Activated T-cell treated with anti-CD3 and anti-CD28 coated beads for 48 hours (primary cell): Measurements from ENCODE around the gene TMEM139.
A peak's percentile ranks its signal among the peaks of the same experiment; 100 is the strongest.

Source experiments
- DNase-seq: peaks from one replicate; pipeline ENCODE4 v3.0.0-alpha.2; 2020; ENCODE audit warnings: low read depth

Gene TMEM139

DNA sequence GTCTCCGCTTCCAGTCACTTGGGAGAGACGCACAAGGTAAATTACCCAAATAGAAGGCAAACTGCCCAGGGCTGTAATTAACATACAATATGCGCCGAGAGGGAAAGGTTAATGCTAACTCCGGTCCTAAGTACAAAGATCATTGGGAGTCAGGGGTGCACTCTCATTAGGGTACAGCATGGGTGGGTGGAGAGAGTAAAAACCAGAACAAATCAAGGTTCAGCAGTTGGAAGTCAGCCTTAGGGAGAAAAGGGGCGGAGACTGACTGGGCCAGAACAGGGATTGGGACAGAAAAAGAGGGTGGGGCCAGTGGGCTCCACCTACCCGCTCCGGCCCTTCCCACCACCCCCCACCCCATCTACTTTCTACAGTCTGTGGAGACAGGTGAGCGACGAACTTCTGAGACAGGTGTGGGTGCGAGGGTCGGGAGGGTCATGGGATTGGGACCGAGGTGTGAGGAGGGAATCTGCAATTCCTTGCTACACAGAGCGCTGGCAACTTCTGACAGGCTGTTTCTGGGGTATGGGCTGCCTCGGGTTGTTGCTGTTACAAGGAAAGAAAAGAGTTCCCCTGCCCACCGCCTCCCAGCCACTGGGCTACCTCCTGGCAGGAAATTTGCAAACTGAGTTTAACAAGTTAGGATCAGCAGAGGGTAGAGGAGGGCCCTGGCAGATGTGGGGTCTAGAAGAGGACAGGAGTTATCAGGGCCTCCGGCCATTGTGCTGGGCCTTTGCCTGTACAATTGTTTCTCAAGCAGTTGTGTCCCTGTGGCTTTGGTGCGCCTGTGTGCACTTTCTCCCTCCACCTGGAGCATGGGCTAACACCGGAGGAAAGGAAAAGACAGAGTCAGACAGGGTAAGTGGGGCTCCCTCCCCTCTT lies at the start of gene TMEM139:
TSS of gene TMEM139 (plus strand) at position 368 of the 879 bp plus-strand sequence. CDS start 1,000 bp downstream, outside the sequence.
- no peak for DNase-seq

DNA sequence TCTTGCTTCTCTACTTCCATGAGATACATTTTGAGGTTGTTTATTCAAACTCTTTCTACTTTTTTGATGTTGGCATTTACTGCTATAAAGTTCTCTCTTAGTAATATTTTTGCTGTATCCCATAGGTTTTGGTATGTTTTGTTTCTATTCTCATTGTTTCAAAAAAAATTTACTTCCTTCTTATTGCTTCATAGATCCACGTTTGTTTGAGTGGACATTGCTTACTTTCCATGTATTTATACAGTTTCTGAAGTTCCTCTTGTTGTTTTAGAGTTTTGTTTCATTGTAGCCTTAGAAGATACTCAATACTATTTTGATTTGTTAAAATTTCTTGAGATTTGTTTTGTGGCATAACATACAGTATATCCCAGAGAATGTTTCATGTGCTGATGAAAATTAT lies 49.2 kb upstream of the TMEM139 start:
- no peak for DNase-seq

DNA sequence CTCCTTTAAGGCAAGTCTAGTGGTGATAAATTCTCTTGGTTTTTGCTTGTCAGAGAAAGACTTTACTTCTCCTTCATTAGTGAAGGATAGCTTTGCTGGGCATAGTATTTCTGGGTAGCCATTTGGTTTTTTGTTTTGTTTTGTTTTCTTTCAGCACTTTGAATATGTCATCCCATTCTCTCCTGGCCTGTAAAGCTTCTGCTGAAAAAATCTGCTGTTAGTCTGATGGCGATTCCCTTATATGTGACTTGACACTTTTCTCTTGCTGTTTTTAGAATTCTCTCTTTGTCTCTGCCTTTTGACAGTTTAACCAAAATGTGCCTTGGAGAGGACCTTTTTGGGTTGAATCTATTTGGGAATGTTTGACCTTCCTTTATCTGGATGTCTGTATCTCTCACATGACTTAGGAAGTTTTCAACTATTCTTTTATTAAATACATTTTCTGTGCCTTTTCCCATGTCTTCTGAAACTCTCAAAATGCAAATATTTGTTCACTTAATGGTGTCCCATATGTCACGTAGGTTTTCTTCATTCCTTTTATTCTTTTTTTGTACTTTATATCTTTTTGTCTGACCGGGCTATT lies 48.3 kb upstream of the TMEM139 start:
- no peak for DNase-seq

DNA sequence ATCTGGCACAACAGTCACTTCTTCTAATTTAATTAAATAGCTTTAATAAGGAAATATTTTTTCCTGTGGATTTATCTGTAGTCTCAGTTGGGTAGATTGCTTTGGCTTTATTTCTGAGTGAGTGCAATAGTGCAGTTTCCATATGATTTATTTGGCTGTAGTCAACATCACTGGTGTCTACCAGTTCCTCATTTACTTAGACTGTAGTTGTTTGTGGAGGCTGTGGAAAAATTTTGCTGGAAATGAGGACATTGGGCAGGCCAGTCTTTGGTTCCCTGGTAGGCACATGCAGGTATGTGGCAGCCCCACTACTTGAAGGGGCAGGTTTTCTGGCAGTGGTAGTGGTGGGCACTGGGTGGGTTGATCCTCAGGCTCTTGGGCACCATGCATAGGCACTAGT lies 47.4 kb upstream of the TMEM139 start:
- DNase-seq: no peak

DNA sequence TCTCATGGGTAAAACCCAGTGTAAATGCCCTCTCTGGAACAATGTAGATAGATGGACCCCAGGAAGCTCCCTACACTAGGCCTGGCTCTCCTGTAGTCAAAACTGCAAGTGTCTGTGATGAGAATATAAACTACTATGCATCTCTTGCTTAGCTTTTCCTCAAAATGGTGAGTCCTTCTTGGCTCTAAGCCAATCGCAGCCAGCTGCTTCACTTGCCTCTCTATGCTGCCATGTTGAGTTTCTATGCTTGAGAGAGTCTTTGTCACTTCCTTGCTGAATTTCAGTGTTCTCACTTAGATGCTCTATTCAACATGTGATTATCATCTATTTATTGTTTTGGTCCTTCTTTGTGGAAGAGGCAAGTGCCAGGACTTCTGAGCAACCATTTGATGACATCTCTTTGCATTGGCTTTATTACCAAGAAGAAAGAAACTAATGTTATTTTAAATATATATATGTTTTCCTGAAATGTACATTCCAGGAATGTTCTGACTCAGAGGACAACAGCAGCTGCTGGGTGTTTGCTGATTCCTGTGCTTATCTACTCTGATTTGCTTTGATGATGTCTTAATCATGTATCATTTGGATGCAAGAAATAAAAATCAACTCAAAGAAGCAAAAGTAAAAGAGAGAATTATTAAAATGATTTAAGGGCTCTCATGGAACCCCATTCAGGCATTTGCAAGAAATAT lies 46.3 kb upstream of the TMEM139 start:
- no peak for DNase-seq

DNA sequence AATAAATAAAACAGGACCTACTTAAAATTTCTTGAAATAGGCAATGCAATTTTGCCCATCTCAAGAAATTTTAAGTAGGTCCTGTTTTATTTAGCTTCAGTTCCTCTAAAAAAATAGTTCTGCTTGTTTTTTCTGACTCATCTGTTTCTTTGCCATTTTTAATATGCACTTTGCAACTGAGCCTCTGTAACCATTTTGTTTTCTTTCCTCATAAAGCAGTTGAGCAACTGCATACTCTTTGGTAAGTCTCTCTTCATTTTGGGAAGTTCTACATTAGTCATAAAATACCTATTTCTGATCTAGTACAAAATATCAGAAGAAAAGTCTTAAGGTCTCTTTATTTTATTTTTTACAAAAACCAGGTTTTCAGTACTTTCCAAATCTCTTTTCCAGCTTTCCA lies 44.9 kb upstream of the TMEM139 start:
- no peak for DNase-seq

DNA sequence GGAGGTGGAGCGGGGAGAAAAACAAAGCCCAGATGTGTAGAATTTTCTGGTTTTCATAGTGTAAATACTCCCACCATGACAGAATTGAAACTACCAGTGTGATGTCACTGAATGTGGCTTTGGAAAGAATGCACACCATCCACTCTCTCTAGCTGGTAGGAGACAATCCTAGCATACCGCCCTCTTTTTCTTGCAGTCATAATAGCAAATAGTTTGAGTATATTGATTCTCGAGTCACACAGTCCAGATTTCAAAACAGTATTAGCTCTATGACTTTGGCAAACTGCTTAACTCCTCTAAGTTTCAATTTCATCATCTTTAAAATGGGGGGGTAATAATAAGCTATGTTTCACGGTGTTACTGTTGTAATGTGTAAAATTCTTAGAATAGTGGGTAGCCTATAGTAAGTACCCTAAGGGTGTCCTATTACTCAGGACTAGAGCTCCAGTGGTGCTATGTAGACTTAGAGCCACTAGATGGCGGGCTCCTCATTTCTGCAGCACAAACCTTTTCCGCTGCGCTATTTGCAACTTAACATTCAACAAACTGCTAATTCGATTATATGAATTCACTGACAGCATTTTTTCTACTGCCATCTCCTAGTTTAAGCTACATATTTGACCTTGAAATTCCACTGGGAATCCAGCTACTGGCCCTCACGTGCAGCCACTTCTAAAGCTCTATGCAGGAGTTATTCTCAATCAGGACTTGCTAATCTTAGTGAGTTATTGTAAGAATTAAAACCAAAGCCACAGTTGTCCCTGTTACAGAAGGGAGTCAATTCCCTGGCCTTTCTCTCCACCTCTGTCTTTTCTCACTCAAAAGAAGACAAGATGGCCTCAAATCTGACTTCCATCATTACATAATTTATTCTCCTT lies 44.2 kb upstream of the TMEM139 start:
- DNase-seq: peak; percentile 47

DNA sequence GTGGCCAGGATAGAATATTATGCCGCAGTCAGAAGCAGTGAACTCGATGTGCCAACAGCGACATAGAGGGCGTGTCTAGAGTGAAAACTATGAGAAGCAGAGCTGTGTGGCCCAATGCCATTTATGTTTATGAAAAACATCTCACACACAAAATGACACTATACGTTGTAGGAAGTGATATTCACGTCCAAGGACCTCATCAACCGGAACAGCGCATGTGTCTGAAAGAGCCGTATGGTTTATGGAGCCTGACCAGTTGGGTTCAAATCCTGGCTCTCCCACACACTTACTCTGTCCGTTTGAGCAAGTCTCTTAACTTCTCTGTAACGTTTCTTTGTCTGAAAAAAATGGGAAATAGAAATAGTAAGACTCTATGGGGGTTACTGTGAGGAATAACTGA lies 42.5 kb upstream of the TMEM139 start:
- DNase-seq: no peak

DNA sequence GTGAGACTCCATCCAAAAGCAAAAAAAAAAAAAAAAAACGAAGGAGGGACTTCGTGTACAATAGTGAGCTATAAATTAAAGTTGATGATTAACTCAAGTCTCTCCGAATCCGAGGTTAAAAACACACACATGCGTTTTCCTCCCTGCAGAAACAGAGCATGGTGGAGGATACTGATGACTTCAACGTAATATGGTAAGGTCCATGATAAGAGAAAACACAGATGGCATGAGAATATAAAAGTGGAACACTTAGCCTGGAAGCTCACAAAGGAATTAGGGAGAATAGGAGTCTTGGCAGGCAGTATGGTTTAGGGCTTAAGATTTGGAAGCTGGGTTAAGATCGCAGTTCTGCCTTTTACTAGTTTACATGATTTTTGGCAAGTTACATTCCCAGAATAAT lies 41.6 kb upstream of the TMEM139 start:
- no peak for DNase-seq

DNA sequence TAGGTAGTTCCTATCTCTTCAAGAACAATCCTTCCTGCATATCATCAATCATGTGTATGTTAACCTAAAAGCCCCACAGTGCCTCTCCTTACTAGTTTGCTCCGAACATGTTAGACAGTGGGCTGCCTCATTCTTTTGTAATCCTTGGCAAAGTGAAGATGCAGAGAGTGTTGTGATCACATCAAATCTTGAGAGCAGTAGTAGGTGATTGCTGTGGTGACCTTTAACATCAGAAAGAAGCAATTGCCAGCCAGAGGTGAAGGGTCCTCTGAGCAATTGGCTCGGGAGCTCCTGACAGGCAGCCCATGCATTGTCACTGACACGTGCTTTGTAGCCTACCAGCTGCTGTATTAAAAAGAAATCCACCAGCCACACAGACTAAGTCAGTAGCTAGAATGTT lies 41.1 kb upstream of the TMEM139 start:
- no peak for DNase-seq

DNA sequence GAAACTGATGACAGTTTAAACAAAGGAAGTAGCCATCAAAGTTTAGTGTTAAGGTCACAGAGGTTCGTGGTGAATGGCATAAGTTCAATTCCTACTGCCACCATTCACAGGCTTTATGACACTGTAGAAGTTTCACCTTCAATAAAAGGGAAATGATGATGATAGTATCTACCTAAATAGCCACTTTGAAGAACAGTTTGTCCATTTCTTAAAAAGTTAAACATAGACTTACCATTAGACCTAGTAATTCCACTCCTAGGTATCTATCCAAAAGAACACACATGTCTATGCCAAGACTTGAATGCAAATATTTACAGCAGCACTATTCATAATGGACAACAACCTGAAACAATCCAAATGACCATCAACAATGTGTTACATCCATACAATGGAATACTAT lies 40.4 kb upstream of the TMEM139 start:
- no peak for DNase-seq

DNA sequence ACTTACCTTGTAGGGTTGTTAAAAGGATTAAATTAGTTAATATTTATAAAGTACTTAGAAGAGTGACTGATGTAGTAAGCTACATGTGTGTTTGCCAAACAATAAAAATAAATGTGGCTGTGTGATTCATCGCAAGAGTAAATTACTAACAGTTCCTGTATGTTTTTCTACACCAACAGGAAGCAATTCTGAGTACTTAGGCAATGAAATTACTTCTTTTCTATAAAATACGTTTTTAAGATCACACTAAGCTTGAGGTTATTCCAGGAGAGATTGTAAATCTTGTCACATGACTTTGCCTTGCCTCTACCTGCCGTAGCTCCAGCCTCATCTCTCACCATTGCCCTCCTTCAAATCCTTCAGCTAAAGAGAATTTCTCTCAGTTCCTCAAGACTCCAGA lies 39.6 kb upstream of the TMEM139 start:
- no peak for DNase-seq

DNA sequence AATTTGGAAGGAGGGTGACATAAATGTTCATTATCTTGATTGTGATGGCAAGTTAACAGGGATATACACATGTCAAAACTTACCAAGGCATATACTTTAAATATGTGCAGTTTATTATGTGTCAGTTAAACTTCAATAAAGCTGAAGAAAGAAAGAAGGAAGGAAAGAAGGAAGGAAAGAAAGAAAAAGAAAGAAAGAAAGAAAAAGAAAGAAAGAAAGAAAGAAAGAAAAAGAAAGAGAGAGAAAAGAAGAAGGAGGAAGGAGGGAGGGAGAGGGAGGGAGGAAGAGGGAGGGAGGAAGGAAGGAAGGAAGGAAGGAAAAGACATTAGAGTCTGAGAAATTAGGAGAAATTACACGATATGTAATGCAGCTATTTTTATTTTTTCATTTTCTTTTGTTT lies 37.4 kb upstream of the TMEM139 start:
- no peak for DNase-seq

DNA sequence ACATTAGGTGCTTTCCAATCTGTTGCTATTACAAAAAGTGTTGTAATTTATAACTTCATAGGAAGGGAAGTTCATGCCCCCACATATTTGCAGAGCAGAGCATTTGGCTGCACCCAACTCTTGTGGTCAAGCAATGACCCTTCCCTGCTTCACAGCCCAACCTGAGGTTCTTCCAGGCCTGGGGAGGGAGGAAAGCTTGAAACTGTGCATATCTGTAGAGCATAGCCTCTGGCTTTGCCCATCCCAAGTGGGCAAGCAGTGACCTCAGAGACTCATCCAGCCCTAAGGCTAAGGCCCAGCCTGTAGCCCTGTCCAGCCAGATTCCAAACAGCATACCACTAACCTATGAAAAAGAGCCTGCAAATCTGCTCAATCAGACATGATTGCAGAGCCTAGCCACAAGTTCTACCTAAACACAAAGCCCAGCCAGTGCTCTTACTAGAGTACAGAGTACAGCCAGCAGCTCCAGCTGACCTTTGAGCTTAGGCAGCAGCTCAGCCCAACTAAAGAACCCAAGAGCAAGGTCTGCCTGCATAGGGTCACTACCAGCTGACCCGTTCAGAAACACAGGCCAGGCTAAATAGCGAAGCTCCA lies 35.9 kb upstream of the TMEM139 start:
- no peak for DNase-seq

DNA sequence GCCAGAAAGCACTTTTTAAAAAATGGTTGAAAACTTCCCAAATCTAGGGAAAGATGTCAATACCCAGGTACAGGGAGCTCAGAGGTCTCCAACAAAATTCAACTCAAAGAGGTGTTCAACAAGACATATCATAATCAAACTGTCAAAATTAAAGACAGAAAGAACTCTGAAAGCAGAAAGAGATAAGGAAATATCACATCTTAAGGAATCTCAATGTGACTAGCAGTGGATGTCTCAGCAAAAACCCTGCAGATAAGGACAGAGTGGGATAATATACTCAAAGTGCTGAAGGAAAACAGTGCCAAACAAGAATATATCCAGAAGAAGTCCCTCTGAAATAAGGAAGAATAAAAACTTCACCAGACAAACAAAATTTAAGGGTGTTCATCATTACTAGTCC lies 34.6 kb upstream of the TMEM139 start:
- DNase-seq: no peak

DNA sequence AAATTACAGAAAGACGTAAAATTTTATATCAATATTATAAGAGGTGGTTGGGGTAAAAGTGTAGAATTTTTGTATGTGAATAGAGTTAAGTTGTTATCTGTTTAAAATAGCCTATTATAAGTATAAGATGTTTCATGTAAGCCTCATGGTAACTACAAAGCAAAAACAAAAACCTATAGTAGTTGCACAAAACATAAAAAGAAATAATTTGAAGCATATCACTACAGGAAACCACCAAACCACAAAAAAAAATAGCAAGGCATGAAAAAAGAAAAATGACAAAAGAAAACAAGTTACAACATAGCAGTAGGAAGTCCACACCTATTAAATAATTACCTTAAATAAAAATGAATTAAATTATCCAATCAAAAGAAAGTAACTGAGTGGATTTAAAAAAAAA lies 33.9 kb upstream of the TMEM139 start:
- no peak for DNase-seq

DNA sequence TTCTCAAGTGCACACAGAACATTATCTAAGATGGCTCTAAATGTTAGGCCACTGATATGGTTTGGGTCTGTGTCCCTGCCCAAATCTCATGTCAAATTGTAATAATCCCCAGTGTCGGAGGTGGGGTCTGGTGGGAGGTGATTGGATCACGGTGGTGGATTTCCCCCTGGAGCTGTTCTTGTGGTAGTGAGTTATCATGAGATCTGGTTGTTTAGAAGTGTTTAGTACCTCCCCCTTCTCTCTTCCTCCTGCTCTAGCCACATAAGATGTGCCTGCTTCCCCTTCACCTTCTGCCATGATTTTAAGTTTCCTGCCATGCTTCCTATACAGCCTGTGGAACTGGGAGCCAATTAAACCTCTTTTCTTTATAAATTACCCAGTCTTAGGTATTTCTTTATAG lies 32.8 kb upstream of the TMEM139 start:
- DNase-seq: no peak

DNA sequence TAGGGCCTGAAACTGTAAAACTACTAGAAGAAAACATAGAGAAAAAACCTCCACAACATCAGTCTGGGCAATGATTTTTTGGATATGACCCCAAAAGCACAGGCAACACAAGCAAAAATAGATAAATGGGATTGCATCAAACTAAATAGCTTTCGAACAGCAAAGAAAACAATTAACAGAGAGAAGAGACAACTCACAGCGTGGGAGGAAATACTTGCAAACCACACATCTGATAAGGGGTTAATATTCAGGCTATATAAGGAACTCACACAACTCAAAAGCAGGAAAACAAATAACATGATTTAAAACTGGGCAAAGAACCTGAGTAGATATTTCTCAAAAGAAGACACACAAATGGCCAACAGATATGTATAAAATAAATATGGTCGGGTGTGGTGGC lies 29.2 kb upstream of the TMEM139 start:
- no peak for DNase-seq

DNA sequence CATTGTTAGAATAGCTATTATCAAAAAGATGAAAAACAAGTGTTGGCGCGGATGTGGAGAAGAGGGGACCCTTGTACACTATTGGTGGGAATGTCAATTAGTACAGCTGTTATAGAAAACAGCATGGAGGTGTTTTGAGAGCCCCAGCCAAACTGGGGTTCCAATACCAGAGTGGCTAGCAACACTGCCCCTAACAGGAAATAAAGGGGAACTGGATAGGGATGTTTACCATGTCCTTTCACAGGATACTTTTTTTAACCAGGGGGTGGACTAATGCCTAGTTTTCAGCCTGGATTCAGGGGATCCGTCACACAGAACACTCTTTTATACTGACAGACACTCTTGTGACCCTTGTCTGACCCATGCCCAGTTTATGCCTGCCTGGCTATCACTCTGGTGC lies 28.4 kb upstream of the TMEM139 start:
- no peak for DNase-seq

DNA sequence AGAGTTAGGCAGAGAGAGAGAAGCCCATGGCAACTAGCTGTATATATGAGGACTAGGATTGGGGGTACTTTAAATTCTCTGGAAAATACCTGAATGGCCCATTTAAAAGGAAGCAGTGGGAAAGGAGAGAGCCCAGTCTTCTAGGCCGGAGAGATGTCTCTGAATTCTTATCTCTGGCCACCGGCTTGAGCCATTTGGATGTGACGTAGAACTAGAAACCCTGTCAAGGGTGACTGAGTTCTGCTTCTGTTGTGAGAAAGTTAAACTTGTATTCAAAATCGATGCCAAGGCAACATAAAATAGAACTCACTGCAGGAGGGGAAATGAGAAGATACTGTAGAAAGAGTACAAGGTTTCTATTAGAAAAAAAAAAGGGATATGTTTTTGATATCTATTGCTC lies 27.8 kb upstream of the TMEM139 start:
- DNase-seq: no peak

DNA sequence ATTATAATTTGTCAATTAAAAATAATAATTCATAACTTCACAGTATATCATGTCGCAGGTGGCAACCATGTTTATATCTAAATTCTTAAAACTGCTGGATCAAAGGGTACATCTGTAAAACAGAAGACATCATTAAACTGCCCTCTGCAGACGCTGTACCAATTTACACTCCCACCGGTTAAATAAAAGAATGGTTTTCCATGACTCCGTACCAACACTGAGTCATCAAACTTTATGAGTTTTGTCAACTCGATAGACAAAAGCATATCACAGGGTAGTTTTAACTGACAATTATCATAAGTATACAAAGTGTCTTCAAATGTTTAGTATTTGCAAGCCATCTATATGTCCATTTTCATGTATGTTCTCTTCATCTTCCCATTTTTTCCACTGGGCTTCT lies 27.3 kb upstream of the TMEM139 start:
- DNase-seq: no peak

DNA sequence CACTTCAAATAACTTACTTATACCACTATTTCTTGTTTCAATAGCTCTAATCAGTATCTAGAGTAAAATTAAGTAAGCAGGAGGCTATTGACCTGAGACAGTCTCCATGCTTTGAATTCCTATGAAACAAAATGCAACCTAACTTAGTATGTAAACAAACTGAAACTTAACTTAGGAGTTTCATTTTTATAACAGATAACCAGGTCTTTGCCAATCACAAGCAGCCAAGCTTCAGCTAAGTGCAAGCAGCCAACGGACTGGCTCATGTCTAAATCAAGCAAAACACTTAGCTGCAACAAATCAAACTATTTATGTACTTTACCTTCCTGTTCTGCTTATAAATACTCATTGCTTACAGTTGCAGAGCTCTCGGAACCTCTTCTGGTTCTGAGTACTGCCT lies 25.9 kb upstream of the TMEM139 start:
- DNase-seq: no peak
